Measurements from ENCODE around the gene HDDC2.

The HDDC2 gene

GRCh38 chr6:125230674-125231073 is 71.1 kb downstream of the HDDC2 start:
- Histone ChIP-seq H2BK15ac (replicated peaks; ENCODE audit: low read depth) (no peak overlapping the region), H4K5ac (ENCODE audit: low read length) (no peak overlapping the region), H2BK120ac (ENCODE audit: low read depth, low read length) (no peak overlapping the region), H3K4ac (ENCODE audit: low read depth, low read length) (no peak overlapping the region), H3K27ac (ENCODE audit: low read depth, low read length) (no peak overlapping the region), H3K4me3 (ENCODE audit: low read length) (no peak overlapping the region), H3K4me2 (ENCODE audit: low read length) (no peak overlapping the region), H4K8ac (ENCODE audit: low read depth, low read length) (no peak overlapping the region), H3K27me3 (ENCODE audit: insufficient read depth, low read length, poor library complexity) (no peaks in the 10 kb centered on the region), H3K18ac (ENCODE audit: low read length) (no peak overlapping the region), H2BK5ac (ENCODE audit: low read length) (no peak overlapping the region), H3K36me3 (ENCODE audit: control insufficient read depth, insufficient read depth, low read length) (no peaks in the 10 kb centered on the region), H3K23ac (ENCODE audit: low read length) (no peak overlapping the region), H3K9ac (ENCODE audit: low read length) (no peak overlapping the region), H3K79me2 (ENCODE audit: control insufficient read depth, insufficient read depth, low read length) (no peaks in the 10 kb centered on the region), H2AK5ac (ENCODE audit: low read length) (no peak overlapping the region), H3K56ac (ENCODE audit: low read length) (no peak overlapping the region), H3K79me1 (ENCODE audit: low read length) (no peaks in the 10 kb centered on the region), H3K4me1 (ENCODE audit: control insufficient read depth, low read depth, low read length) (no peaks in the 10 kb centered on the region)
- DNase-seq: no peak
- WGBS (ENCODE audit: extremely low coverage, insufficient coverage, low lambda C conversion rate): no CpG with 5 or more reads among the region's 3 CpGs

- H4K8ac ChIP-seq (ENCODE audit: low read depth, low read length): no peak overlapping the region
- WGBS (ENCODE audit: extremely low coverage, insufficient coverage, low lambda C conversion rate): no CpG with 5 or more reads among the region's 6 CpGs
- H3K56ac ChIP-seq (ENCODE audit: low read length): no peak overlapping the region
- H3K27me3 ChIP-seq (ENCODE audit: insufficient read depth, low read length, poor library complexity): no peaks in the 10 kb centered on the region
- H3K27ac ChIP-seq (ENCODE audit: low read depth, low read length): no peak overlapping the region
- no peak overlapping the region for H2BK5ac ChIP-seq (ENCODE audit: low read length)
- no peak overlapping the region for H2BK15ac ChIP-seq (replicated peaks; ENCODE audit: low read depth)
- no peak overlapping the region for H3K9ac ChIP-seq (ENCODE audit: low read length)
- H2BK120ac ChIP-seq (ENCODE audit: low read depth, low read length): no peak overlapping the region
- no peak overlapping the region for H4K5ac ChIP-seq (ENCODE audit: low read length)
- no peak overlapping the region for H2AK5ac ChIP-seq (ENCODE audit: low read length)
- H3K23ac ChIP-seq (ENCODE audit: low read length): no peak overlapping the region
- no peaks in the 10 kb centered on the region for H3K79me2 ChIP-seq (ENCODE audit: control insufficient read depth, insufficient read depth, low read length)
- H3K18ac ChIP-seq (ENCODE audit: low read length): no peak overlapping the region
- DNase-seq: no peak
- H3K79me1 ChIP-seq (ENCODE audit: low read length): no peaks in the 10 kb centered on the region
- H3K4ac ChIP-seq (ENCODE audit: low read depth, low read length): no peak overlapping the region
- H3K4me1 ChIP-seq (ENCODE audit: control insufficient read depth, low read depth, low read length): no peaks in the 10 kb centered on the region
- no peak overlapping the region for H3K4me2 ChIP-seq (ENCODE audit: low read length)
- H3K4me3 ChIP-seq (ENCODE audit: low read length): no peak overlapping the region
- no peaks in the 10 kb centered on the region for H3K36me3 ChIP-seq (ENCODE audit: control insufficient read depth, insufficient read depth, low read length)
These were observed 72.7 kb downstream of the HDDC2 start for GRCh38 chr6:125228981-125229479.

GRCh38 chr6:125227244-125227643 is 74.5 kb downstream of the HDDC2 start:
- no peak overlapping the region for H3K4me3 ChIP-seq (ENCODE audit: low read length)
- H3K79me1 ChIP-seq (ENCODE audit: low read length): no peaks in the 10 kb centered on the region
- no peak overlapping the region for H3K23ac ChIP-seq (ENCODE audit: low read length)
- H4K8ac ChIP-seq (ENCODE audit: low read depth, low read length): no peak overlapping the region
- H2AK5ac ChIP-seq (ENCODE audit: low read length): no peak overlapping the region
- no peak overlapping the region for H2BK15ac ChIP-seq (replicated peaks; ENCODE audit: low read depth)
- no peak overlapping the region for H3K56ac ChIP-seq (ENCODE audit: low read length)
- no peak overlapping the region for H2BK120ac ChIP-seq (ENCODE audit: low read depth, low read length)
- no peaks in the 10 kb centered on the region for H3K27me3 ChIP-seq (ENCODE audit: insufficient read depth, low read length, poor library complexity)
- DNase-seq: no peak
- no peak overlapping the region for H2BK5ac ChIP-seq (ENCODE audit: low read length)
- no peak overlapping the region for H3K27ac ChIP-seq (ENCODE audit: low read depth, low read length)
- no peak overlapping the region for H3K4ac ChIP-seq (ENCODE audit: low read depth, low read length)
- no peak overlapping the region for H3K9ac ChIP-seq (ENCODE audit: low read length)
- no CpG with 5 or more reads among the region's 6 CpGs for WGBS (ENCODE audit: extremely low coverage, insufficient coverage, low lambda C conversion rate)
- no peaks in the 10 kb centered on the region for H3K79me2 ChIP-seq (ENCODE audit: control insufficient read depth, insufficient read depth, low read length)
- H4K5ac ChIP-seq (ENCODE audit: low read length): no peak overlapping the region
- no peaks in the 10 kb centered on the region for H3K4me1 ChIP-seq (ENCODE audit: control insufficient read depth, low read depth, low read length)
- no peak overlapping the region for H3K18ac ChIP-seq (ENCODE audit: low read length)
- no peak overlapping the region for H3K4me2 ChIP-seq (ENCODE audit: low read length)
- no peaks in the 10 kb centered on the region for H3K36me3 ChIP-seq (ENCODE audit: control insufficient read depth, insufficient read depth, low read length)
